ENCODE measurements around the gene PTPRH.

GRCh38 chr19:55134736-55135135 lies 74.6 kb downstream of the PTPRH start:
- TF ChIP-seq CTCF (IDR thresholded peaks at IDR 0.05): no peak
- no peak for TF ChIP-seq POLR2A (IDR thresholded peaks at IDR 0.05)

Measured in gastroesophageal sphincter (tissue), 3 donors.